PC-3 (cell line): ENCODE results near the gene ERFE. TPM values are rescaled to one million over a fixed set of nuclear protein-coding genes. Genes with fewer than 3 reads are reported as not detected.

ENCODE experiments used
- ATAC-seq: fragments of 200-7000 bp; cut with Tn5 transposase; 2 replicates; pipeline ENCODE4 v1.9.1; 2020; ENCODE audit warnings: mild to moderate bottlenecking, moderate library complexity
- BruUV-seq: library from RNA; stranded (reverse); fragments of 400-500 nt; replicated peaks from 2 replicates; lab custom pipeline; 2021; lab: Mats Ljungman, UMichigan
- CTCF ChIA-PET: fragments of 300-600 bp; sonication (Branson Sonifier 250); formaldehyde crosslinking; loops from one replicate; lab custom pipeline; 2022; ENCODE audit warnings: antibody characterized with exemption; lab: Charles Lee
- POLR2A ChIA-PET: fragments of 300-600 bp; sonication (Branson Sonifier 250); formaldehyde crosslinking; loops from one replicate; lab custom pipeline; 2022; ENCODE audit warnings: antibody characterized with exemption; ENCODE audit not compliant: unreplicated experiment; lab: Charles Lee
- DNase-seq: peaks from one replicate; pipeline ENCODE4 v3.0.0-alpha.2; 2015
- H2AFZ ChIP-seq: fragments of 300-600 bp; sonication (generic); 2 replicates; pipeline ENCODE4 v1.6.0; 2016; ENCODE audit warnings: antibody characterized with exemption, low read length
- H3F3A ChIP-seq: fragments of 300-600 bp; sonication (generic); one replicate; pipeline ENCODE4 v1.6.0; 2017; ENCODE audit warnings: antibody characterized with exemption, low read length, control low read depth, mild to moderate bottlenecking; ENCODE audit not compliant: unreplicated experiment
- H3K27ac ChIP-seq: fragments of 300-600 bp; sonication (generic); 2 replicates; pipeline ENCODE4 v1.5.1; 2016; ENCODE audit warnings: mild to moderate bottlenecking, low read length
- H3K27me3 ChIP-seq: fragments of 300-600 bp; sonication (generic); 2 replicates; pipeline ENCODE4 v1.6.1; 2016; ENCODE audit warnings: low read length, mixed read lengths
- H3K36me3 ChIP-seq: fragments of 300-600 bp; sonication (generic); 2 replicates; pipeline ENCODE4 v1.6.1; 2016; ENCODE audit warnings: low read depth, mixed run types, low read length, mixed read lengths
- H3K4me1 ChIP-seq: fragments of 300-600 bp; sonication (generic); 2 replicates; pipeline ENCODE4 v1.5.1; 2016; ENCODE audit warnings: low read length; ENCODE audit not compliant: insufficient read depth
- H3K4me2 ChIP-seq: fragments of 300-600 bp; sonication (generic); 2 replicates; pipeline ENCODE4 v1.6.0; 2016; ENCODE audit warnings: low read length
- H3K4me3 ChIP-seq: fragments of 300-600 bp; sonication (generic); 2 replicates; pipeline ENCODE4 v1.5.1; 2016; ENCODE audit warnings: mild to moderate bottlenecking, low read length, mixed read lengths
- H3K79me2 ChIP-seq: fragments of 300-600 bp; sonication (generic); 2 replicates; pipeline ENCODE4 v1.6.1; 2017; ENCODE audit warnings: low read length, mixed read lengths
- H3K9ac ChIP-seq: fragments of 300-600 bp; sonication (generic); 2 replicates; pipeline ENCODE4 v1.6.0; 2016; ENCODE audit warnings: mild to moderate bottlenecking, low read length
- H3K9me2 ChIP-seq: fragments of 300-600 bp; sonication (generic); replicated peaks from 2 replicates; pipeline ENCODE4 v1.6.1; 2016; ENCODE audit warnings: mixed run types, low read length, mixed read lengths
- H3K9me3 ChIP-seq: fragments of 300-600 bp; sonication (generic); 2 replicates; pipeline ENCODE4 v1.6.1; 2016; ENCODE audit warnings: low read length, mixed read lengths
- H4K20me1 ChIP-seq: fragments of 300-600 bp; sonication (generic); 2 replicates; pipeline ENCODE4 v1.6.1; 2016; ENCODE audit warnings: low read length, mixed read lengths
- EZH2 ChIP-seq: fragments of 300-600 bp; sonication (generic); IDR thresholded peaks from one replicate; pipeline ENCODE4 v1.6.1; 2017; ENCODE audit warnings: antibody characterized with exemption, mild to moderate bottlenecking, low read length; ENCODE audit not compliant: unreplicated experiment
- EZH2phosphoT487 ChIP-seq: fragments of 300-600 bp; sonication (generic); IDR thresholded peaks from 2 replicates; pipeline ENCODE4 v1.6.1; 2018; ENCODE audit warnings: mild to moderate bottlenecking, antibody characterized with exemption, low read length, borderline replicate concordance
- intact Hi-C: fragments of 100-400 bp; cut with micrococcal nuclease; formaldehyde crosslinking; loops from 2 replicates; pipeline ENCODE4 v1.9.0; 2023
- total RNA-seq: library from RNA; depleted of rRNA; stranded (reverse); fragments of >200 nt; gene quantifications from 2 replicates; pipeline ENCODE4 v1.2.3, GENCODE V29; 2014
- TF ChIP-seq, protein P1 (sequence below): fragments of 300-600 bp; sonication (generic); conservative IDR thresholded peaks from 2 replicates; pipeline ENCODE4 v1.5.1; 2017; ENCODE audit warnings: antibody characterized with exemption, low read depth, mild to moderate bottlenecking, low read length

Gene ERFE
- total RNA-seq, 1 experiment from 2014 or later = 7.4 TPM

DNA sequence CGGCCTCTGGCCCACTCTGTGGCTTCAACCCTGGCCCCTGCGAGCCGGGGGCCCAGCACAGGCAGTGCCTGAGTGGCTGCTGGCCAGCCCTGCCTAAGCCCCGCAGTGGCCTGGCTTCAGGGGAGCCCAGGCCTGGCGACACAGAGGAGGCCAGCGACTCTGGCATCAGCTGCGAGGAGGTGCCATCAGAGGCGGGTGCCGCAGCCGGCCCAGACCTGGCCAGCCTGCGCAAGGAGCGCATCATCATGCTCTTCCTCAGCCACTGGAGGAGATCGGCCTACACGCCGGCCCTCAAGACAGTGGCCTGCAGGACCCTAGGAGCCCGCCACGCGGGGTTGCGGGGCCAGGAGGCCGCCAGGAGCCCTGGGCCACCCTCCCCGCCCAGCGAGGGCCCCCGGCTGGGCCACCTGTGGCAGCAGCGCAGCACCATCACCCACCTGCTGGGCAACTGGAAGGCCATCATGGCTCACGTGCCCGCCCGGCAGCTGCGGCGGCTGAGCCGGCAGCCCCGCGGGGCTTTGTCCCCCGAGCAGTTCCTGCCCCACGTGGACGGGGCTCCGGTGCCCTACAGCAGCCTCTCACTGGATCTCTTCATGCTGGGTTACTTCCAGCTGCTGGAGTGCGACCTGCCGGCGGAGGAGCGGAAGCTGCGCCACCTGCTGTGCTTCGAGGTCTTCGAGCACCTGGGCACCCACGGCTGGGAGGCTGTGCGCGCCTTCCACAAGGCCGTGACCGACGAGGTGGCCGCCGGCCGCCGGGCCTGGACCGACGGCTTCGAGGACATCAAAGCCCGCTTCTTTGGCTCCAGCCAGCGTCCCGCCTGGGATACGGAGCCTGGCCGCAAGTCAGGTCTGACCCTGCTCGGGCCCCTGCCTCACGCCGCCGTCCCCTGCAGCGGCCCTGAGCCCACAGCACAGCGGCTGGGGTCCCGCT, 27.8 kb upstream of the ERFE start:
- POLR2A ChIA-PET = no interaction called here
- Histone ChIP-seq H3K4me1 (no peaks in the 10 kb centered on the region), H3K4me3 (no peak overlapping the region), H3K9me3 (no peaks in the 10 kb centered on the region), H3K79me2 (no peaks in the 10 kb centered on the region), H3K9me2 (no peaks in the 10 kb centered on the region), H3K27ac (no peak overlapping the region), H3F3A (no peaks in the 10 kb centered on the region), H4K20me1 (no peaks in the 10 kb centered on the region), H3K9ac (no peak overlapping the region), H3K4me2 (no peak overlapping the region), H2AFZ (no peak overlapping the region), H3K27me3 (no peaks in the 10 kb centered on the region), H3K36me3 (no peaks in the 10 kb centered on the region)
- TF ChIP-seq EZH2 = no peak
- TF ChIP-seq EZH2phosphoT487 = no peak
- TF ChIP-seq, protein P1, sequence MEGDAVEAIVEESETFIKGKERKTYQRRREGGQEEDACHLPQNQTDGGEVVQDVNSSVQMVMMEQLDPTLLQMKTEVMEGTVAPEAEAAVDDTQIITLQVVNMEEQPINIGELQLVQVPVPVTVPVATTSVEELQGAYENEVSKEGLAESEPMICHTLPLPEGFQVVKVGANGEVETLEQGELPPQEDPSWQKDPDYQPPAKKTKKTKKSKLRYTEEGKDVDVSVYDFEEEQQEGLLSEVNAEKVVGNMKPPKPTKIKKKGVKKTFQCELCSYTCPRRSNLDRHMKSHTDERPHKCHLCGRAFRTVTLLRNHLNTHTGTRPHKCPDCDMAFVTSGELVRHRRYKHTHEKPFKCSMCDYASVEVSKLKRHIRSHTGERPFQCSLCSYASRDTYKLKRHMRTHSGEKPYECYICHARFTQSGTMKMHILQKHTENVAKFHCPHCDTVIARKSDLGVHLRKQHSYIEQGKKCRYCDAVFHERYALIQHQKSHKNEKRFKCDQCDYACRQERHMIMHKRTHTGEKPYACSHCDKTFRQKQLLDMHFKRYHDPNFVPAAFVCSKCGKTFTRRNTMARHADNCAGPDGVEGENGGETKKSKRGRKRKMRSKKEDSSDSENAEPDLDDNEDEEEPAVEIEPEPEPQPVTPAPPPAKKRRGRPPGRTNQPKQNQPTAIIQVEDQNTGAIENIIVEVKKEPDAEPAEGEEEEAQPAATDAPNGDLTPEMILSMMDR = no peak
- CTCF ChIA-PET = no interaction called here
- no peak for ATAC-seq
- BruUV-seq = no TSS peak
- DNase-seq = no peak
- intact Hi-C loops = no loop called here

DNA sequence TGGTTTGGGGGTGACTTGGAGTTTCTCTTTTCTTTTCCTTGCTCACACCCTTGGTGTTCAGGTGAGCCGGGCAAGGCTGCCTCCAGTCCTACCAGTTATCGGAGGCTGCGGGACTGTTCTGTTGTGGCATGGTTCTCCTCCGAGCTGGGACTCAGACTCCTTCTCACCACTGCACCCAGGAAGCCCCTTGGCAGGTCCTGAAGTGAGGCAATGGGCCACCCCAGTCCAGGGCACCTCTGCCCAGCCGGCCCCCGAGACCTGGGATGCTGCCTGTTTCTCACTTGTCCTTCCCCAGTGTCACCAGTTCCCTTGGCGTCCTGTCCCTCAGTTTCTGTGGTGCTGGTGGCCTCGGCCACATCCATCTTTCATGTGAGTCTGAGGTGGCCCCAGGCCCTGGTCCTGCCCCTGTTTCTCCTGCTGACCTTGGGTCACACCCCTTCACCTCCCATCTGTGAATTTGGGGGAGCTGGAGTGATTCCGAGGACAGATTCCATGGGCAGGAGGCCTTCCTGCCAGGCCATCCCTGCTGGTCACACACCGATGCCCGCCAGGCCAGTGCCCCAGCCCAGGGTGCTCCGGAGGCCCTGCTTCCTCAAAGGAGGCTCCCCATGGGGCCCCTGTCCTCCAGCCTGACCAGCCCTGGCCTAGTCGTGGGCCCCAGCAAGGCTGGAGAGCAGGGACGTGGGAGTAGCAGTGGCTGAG, 26.9 kb upstream of the ERFE start:
- DNase-seq = no peak
- no peaks in the 10 kb centered on the region for H3K9me3 ChIP-seq
- no peaks in the 10 kb centered on the region for H3F3A ChIP-seq
- no peak overlapping the region for H3K9ac ChIP-seq
- ATAC-seq = no peak
- no peak overlapping the region for H2AFZ ChIP-seq
- no peaks in the 10 kb centered on the region for H3K4me1 ChIP-seq
- H3K36me3 ChIP-seq = no peaks in the 10 kb centered on the region
- TF ChIP-seq EZH2 (no peak), EZH2phosphoT487 (no peak)
- TF ChIP-seq, protein P1 = no peak
- no peak overlapping the region for H3K4me3 ChIP-seq
- H3K27me3 ChIP-seq = no peaks in the 10 kb centered on the region
- no peak overlapping the region for H3K4me2 ChIP-seq
- ChIA-PET POLR2A (no interaction called here), CTCF (no interaction called here)
- intact Hi-C loops = no loop called here
- H3K79me2 ChIP-seq = no peaks in the 10 kb centered on the region
- H4K20me1 ChIP-seq = no peaks in the 10 kb centered on the region
- H3K9me2 ChIP-seq = no peaks in the 10 kb centered on the region
- BruUV-seq = no TSS peak
- no peak overlapping the region for H3K27ac ChIP-seq
